Suppressor macrophage (primary cell): Measurements from ENCODE around the gene C19orf25.
"Not testable (repeated sequence)": the region's sequence is repeated elsewhere in the genome, so short reads cannot be mapped to it uniquely, and the experiment has no call there.

Experiments used
- DNase-seq, 4 experiments: peaks; one replicate each; pipeline ENCODE4 v3.0.0-alpha.2; 2020 to 2022

C19orf25 gene

GRCh38 chr19:1477056-1477455, 2.0 kb downstream of the C19orf25 start:
- DNase-seq, result not testable (repeated sequence)

GRCh38 chr19:1475751-1476437, 3.1 kb downstream of the C19orf25 start:
- no peak for DNase-seq

GRCh38 chr19:1474765-1475351, 4.2 kb downstream of the C19orf25 start:
- no peak for DNase-seq

GRCh38 chr19:1474011-1474764, 4.8 kb downstream of the C19orf25 start:
- no peak for DNase-seq

GRCh38 chr19:1473085-1473851, 5.7 kb downstream of the C19orf25 start:
- no peak for DNase-seq

- no peak for DNase-seq
These were observed 6.6 kb downstream of the C19orf25 start for GRCh38 chr19:1472231-1473084.

GRCh38 chr19:1471515-1472160, 7.4 kb downstream of the C19orf25 start:
- DNase-seq, result peak; percentile 13 to 67 (median 56)

- DNase-seq, result peak in 1 of 4 experiments; percentile 33
These were observed 8.0 kb downstream of the C19orf25 start for GRCh38 chr19:1471010-1471514.

- peak in 2 of 4 experiments; percentile 40 to 55 for DNase-seq
These were observed 8.6 kb downstream of the C19orf25 start for GRCh38 chr19:1470305-1471009.

GRCh38 chr19:1470055-1470304, 9.0 kb downstream of the C19orf25 start:
- DNase-seq, result no peak

GRCh38 chr19:1469255-1470054, 9.6 kb downstream of the C19orf25 start:
- peak in 1 of 4 experiments; percentile 50 for DNase-seq

- DNase-seq, result peak; percentile 29 to 79 (median 58)
These were observed 10.2 kb downstream of the C19orf25 start for GRCh38 chr19:1468821-1469254.

- DNase-seq, result no peak
These were observed 10.7 kb downstream of the C19orf25 start for GRCh38 chr19:1468274-1468820.

GRCh38 chr19:1467490-1468273, 11.3 kb downstream of the C19orf25 start:
- no peak for DNase-seq

- no peak for DNase-seq
These were observed 11.9 kb downstream of the C19orf25 start for GRCh38 chr19:1467215-1467489.

GRCh38 chr19:1466461-1467214, 12.4 kb downstream of the C19orf25 start:
- DNase-seq, result peak in 1 of 4 experiments; percentile 32

GRCh38 chr19:1466018-1466460, 13.0 kb downstream of the C19orf25 start:
- no peak for DNase-seq
